Stromal cell of bone marrow (primary cell): Measurements from ENCODE around the gene TRIP4.

Source experiments
- DNase-seq: peaks from one replicate; pipeline ENCODE4 v3.0.0-alpha.2; 2012; ENCODE audit warnings: low read depth

Gene TRIP4

DNA sequence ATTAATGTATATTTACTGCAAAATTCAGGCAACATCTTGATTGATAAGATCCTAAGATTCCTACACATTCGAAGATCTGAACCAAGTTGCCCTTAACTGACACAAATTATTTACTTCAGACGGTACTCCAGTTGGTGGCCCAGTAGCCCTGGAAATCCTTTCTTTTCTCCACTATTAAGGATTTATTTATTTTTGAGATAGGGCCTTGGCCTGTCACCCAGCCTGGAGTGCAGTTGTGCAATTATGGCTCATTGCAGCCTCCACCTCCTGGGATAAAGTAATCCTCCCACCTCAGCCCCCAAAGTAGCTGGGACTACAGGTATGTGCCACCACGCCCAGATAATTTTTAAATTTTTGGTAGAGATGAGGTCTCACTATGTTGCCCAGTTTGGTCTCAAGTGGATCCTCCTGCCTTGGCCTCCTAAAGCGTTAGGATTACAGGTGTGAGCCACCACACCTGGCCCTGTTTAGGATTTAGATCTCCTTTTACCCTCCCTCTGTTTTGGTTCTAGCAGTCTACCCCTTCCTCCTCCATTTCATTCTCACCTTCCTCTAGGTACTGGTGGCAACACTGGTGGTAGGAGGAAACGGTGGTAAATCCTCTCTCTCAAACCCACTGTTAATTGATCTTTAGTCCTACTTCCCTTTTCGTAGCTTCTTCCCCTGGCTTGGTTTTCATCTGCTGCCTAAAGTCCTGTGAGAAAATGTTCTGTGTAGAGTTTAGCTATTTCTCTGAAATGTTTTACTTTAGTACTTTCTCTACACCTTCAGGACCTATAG, 60.1 kb downstream of the TRIP4 start:
- no peak for DNase-seq

DNA sequence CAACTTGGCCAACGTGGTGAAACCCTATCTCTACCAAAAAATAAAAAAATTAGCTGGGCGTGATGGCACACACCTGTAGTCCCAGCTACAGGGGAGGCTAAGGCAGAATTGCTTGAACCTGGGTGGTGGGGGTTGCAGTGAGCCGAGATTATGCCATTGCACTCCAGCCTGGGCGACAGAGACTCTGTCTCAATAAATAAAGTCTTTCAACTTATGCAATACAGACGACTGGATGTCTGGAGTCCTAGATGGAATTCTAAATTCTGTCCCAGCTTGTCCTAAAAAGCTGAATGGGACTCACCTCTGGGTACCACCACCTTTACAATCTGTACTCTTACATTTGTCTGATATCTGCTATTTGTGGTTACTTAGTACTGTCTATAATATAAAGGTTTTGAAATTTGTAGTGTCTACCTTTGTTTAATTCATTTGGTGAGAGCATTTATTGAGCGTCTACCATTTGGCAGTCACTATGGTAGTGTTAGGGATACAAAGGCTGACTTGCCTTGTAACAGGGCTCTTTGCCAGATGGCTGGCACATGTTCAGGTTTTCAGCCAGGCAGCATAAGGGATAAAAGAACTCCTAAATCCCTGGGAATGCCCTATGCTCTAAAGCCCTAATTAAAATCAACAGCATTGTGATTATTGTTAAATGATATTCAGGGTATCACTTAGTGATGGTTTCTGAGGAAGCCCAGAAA, 65.5 kb downstream of the TRIP4 start:
- DNase-seq = no peak

DNA sequence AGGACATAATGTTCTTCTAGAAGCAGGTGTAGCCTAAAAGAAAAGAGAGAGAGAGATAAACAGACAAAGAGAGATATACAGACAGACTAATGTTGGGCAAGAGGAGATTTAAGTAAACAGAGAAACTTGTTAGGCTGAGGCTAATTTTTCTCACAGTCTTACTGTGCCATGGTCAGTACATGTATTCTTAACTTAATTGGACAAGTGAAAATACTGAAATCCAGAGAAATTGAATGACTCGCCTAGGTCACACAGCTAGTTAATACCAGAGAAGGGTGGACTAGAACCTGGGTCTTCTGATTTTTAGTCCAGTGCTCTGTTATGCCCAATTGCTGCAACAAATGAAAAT, 66.0 kb downstream of the TRIP4 start:
- DNase-seq = no peak

DNA sequence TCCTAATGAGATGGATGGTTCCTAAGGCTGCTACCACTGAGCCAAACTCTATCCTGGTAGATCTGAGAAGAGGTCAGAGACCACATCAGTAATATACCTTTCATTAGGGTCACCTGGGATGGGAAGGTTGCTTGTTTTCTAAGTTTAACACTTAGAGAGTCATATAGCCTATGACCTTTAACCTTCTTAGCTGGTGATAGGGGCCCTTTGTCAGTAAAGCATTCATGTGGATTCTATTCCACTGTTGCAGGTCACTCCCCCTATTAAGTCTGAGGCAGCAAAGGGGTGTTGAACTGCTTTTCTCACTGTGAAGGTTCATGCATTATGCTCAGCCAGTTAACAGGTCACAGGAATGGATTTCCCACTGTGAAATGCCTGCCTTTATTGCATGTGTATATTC, 66.6 kb downstream of the TRIP4 start:
- DNase-seq = no peak

DNA sequence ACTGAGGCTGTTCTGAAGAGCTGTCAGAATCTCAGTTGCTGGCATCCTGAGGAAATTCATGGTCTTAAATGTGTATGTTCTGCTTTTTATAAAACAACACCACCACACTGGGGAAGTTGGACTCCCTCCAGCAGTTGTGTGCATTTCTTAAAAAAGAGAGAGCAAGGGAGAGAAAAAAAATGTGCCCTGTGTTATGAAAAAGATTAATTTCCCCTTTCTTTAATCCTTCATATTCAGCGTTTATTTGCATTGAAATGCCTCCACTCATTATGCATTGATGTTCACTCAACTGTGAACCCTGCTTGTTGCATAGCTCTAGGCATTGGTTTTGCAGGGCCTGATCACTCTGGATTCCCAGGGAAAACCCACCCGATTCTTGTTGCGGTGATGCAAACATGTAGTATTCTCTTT, 68.3 kb downstream of the TRIP4 start:
- no peak for DNase-seq

DNA sequence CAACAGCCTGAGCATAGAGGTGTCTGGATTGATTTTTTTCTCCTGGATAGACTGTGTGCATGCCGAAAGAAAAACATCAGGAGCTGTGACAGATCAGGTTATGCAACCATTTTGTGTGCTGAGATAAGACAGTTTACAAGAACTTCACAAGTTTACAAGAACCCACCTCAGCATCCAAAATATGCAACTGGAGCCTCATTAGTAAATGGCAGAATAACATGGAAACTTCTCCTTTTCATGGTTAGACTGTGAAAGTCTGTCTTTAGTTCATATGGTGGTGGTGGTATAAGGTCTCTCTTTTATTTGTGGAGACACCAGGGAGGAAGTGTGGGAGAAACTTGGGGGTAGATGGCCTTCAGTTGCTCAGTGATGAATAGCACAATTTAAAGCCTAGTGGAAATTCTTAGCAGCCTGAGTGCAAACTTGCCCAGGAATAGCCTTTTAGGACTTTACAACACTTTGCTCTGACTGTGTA, 69.0 kb downstream of the TRIP4 start:
- DNase-seq = no peak

DNA sequence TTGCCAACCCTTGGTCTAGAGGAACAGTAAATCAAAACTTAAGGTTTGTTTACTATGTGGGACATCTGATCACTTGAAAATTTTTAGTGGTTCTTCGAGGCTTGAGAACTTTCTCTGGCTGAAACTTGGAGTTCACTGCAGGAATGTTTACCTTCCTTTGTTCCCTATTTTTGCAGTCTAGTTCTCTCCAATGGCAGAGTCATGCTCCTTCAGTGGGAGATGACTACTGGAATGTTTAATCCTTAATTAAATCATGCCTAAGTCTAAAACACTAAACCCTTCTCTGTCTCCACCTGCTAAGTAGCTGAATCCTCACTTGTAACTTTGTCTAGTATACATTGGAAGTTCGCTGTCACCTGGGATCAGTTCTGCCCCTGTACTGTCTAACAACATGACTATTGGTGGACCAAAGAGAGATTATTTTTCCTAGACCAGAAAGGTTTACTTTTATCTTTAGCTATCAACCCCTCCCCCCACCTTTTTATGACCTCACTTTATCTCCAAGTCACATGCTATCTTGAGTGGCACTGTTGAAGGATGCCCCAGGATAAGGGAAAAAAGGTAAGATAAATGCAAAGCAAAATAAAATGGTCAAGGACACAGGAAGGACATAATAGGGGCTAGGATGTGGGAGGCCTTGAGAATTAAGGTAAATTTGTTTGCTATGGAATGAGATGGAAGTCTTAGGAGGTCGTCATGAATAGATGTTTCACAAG, 71.6 kb downstream of the TRIP4 start:
- DNase-seq = no peak

DNA sequence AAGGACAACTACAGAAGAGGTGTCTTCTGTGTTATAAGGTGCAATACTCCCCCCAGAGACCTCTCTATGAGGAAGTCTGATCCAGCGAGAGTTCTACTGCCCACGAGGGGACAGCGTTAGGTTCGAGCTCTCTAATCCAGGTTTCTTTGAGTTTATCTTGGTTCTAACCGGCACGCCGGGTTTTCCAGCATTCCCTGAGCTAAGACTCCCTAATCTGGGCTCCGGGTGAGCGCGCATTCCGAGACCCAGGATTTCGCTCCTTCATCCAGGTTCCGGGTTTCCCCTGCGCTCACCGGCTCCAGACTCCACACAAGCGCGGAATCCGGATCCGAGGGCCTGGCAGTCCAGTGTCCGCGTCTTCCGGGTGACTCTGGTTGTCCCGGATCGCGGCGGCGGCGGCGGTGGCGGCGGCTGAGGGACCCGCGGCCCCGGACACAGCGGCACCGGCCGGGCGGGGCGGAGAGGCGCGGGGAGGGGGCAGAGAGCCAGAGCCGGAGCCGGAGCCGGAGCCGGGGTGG, 72.6 kb downstream of the TRIP4 start, which contains the start of gene ZNF609:
ZNF609 (plus strand) TSS at position 373 of the 518 bp plus-strand sequence. CDS start 38,842 bp downstream, outside the sequence.
- DNase-seq = peak; percentile 94

DNA sequence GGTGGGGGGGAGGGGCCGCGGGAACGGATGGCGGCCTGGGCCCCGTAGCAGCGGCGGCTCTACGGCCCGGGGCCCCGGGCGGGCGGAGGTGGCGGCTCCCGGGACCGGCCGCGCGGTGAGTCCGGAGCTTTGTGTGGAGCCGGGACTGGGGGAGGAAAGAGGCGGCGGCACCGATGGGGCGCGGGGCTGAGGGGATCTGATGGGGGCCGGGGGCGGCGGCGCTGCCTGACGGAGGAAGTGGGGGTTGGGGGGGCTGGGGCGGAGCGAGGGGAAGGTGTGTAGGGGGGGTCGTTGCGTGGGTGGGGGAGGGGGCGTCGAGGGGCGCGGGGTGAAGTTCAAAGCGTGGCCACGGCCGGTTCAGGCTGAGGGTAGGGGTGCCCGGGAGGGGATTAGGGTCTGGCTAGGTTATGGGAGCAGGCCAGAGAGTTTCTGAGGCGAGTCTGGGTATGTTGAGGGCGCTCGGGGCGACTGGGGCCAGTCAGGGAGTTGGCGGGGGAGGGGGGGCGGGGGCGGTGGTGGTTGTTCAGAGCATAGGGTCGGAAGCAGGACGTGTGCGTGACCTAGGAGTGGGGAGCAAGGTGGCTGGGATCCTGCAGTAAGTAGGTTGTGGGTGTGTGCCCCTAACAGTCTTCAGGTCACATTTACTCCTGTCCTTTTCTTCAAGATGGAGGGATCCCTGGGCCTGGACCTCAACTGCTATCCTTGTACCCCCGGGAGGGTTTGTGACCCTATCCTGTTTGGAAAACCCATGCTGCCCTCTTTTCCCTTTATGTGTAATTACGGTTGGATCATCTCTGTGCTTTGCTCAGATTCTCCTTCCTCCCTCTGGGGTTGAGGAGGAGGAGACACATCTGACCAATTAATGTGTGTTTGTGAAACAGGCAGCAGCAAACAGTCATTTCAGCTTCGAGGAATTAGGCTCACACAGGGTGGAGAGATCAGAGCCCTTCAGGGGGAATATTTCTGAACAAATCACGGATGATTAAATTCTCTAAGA, 73.4 kb downstream of the TRIP4 start:
- DNase-seq = peak; percentile 79

DNA sequence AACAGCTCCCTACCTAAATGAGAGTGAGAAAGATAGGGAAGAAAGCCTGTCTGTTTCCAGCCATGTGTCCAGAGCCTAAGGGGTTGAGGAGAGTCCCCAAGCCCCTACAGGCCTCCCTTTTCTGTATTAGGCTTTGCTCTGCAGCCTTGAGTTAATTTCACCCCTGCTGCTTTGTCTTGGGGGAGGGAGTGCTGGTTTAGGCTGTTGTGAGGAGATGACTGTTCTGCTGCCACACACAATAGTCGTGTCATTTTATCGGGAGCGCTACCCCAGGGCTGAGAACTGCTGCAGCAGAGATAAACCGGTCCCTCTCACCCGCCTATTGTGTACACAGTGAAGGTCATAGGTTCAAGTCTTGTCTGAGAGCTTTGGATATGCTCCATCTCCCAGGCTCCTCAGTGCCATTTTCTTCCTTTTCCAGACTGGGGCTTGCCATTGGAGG, 74.1 kb downstream of the TRIP4 start:
- DNase-seq = no peak

DNA sequence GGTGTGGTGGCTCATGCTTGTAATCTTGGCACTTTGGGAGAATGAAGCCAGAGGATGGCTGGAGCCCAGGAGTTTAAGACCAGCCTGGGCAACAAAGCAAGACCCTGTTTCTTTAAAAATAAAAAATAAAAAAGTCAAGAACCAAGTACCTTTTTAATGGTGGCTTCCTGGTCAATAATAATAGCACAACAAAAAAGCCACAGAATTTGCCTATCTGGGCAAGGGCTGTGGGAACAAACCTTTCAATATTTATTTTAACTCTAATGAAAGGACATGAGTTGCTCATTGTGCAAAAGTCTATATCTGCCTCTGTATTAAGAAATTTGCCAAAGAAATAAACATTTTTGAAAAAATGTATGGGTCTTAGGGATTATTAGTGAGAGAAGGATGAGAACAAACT, 74.9 kb downstream of the TRIP4 start:
- no peak for DNase-seq

DNA sequence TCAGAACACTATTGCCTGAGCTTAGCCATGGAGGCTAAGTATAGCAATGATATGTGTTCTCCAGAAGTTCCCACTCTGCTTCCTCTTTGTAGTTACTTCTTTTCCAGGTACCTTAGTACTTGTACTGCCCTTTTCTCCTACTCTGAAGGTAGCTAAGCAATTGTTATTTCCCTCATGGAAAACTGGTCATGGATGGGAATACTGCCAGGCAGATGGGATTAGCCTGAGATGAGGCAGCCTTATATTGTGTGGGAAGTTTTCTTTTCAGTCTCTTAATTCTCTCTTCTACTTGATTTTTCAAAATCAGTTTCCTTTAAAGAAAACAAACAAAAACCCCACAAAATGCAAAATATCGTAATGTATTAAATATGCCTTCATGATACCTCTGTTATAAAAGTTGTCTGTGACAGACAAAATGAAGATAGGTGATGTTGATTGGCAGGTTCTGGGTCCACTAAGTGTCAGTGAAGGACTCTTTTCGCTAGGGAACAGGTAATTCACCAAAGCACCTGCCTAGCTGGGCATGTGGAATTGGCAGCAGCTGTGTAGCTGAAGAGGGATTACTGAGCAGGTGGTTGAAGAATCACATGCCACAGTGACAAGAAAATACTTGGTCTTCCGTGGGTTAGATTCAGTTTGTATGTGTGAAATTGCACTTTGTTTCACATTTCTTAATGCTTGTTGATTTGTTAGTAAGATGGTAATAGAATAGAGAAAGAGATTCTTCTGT, 76.8 kb downstream of the TRIP4 start:
- peak; percentile 45 for DNase-seq

DNA sequence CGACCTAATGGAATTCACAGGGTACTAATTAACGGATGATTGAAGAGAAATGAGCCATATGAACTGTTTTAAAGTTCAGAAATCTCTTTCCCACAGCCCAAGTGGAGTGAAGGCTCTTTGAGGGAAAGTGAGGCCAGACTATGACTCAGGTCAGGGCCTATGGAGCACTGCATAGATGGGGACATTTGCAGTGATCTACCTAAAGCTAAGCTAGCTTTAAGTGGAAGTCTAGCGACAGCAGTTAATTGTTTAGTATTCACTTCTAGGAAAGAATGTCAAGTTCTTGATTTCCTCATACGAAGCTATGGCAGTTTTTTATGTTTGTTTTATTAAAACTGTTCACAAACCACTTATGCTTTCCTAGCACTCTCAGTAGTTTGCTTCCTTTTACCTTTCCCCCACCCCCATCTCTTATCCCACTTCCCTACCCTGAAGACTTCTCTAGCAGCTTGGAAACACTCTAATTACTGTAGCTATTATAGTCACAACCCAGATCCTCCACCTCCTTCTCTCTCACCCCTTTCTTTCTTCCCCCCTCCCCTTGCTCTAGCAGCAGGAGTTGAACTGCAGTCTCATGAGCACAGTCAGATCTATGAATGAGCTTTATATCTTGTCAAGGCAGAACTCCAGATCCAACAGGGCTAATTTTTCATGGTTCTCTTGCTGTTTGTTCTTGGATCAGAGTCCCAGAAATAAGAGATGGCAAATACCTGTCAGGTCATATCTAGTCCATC, 78.9 kb downstream of the TRIP4 start:
- DNase-seq = no peak

DNA sequence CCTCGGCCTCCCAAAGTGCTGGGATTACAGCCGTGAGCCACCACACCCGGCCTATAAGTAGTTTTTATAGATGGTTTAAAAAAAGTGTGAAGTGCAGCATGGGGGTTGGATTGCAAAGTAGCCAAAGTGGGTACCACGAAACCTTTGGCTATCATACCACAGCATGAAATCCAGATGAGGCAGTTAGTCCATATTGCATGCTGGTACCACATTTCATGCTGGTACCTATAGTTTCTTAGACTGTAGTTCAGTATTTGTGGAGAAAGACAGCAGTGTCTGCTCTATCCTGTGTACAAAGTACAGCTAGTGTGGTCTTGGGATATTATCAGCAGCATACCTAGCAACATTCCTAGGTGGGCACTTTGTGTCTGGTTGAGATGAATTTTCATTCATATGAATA, 84.5 kb downstream of the TRIP4 start:
- no peak for DNase-seq

DNA sequence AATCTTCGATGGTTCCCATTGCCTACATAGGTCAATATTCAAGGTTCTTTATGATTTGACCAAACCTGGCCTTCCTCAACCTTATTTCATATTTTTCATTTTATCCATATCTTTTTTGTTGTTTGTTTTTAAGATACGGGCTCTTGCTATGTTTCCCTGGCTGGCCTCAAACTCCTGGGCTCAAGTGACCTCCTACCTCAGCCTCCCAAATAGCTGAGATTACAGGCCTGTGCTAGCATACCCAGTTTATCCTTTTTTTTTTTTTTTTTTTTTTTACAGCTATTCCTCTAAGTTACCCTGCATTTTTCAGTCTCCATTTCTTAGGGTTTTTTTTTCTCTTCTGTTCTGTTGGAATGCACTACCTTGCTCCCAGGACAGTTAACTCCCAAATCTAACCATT, 87.2 kb downstream of the TRIP4 start:
- no peak for DNase-seq

DNA sequence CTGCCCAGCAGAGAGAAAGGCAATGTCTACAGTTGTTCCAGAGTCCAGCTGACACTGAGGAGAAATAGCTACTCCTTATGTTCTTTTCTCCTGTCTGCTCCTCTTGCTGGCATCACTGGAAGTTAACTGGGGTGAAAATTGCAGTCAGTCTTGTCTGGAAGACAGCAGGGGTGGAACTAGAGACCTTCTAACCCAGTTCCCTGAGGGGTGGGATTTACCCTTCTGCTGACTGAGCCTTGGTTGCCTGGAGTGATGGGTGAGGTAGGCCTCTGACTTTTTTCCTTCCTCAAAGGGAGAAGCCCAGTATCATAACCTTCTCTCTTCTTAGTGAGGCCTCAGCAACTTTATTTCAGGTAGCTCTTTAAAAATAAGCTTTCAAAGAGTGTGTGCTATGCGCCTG, 88.9 kb downstream of the TRIP4 start:
- no peak for DNase-seq

DNA sequence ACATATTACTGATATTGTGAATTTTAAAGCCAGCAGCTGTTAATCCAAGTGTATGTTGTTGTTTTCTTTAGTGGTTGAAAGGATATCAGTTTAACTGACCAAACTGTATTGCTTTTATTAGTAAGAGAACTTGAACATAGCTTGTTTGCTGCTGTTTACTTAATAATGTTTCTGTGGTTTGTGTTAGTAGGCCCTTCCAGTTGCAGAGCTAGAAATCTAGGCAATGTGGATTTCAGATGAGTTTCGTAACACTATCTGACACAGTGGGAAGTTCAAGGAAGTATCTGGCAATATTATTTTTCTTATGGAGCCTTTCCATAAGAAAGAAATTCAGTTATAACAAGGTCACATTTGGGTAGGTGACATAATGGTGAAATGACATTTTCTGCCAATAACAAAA, 91.2 kb downstream of the TRIP4 start:
- DNase-seq = no peak

DNA sequence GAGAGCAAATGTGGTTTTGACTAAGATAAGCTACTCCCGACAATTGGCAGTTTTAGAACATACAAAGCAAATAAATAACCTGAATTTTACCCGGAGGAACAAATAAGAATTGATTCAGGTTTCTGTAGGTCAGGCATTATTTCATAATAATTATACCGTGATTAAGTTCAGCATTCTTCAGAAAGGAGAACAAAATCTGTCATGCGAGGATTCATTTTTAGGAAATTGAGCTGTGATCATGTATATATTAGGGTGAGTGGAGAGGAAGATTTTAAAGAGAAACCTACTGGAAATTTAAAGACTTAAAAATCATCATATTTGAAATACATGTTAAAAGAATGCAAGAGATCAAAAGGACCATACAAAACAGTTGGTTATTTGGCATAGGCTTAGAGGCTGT, 93.3 kb downstream of the TRIP4 start:
- no peak for DNase-seq

DNA sequence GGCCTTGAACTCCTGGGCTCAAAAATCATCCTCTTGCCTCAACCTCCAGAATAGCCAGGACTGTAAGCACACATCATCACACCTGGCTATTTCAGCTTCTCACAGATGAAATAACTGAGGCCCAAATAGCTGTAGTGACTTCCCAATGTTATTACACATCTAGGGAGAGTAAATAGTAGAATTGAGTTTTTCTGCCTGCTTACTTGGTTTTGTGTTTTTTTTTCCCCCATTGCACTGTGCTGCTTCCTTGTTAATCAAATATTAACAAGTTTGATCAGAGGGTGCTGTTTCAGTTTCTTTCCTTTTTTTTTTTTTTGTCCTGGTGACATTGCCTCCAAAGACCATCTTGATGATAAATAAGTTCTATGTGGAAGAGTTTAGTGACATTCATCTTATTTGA, 96.1 kb downstream of the TRIP4 start:
- DNase-seq = no peak

DNA sequence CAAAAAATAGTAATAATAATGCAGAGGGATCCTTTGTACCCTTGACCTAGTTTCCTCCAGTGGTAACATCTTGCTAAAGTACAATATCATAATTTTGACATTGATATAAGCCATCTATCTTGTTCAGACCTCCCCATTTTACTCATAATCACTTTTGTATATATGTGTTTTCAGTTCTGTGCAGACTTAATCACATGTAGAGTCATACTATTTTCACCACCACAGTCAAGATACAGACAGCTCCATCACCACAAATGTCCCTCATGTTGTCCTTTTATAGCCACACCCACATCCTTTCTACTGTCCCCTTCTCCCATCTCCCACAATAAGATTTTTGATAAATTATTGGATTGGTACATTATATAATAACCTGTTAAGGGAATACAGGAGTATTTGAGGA, 98.2 kb downstream of the TRIP4 start:
- no peak for DNase-seq
